Tibial artery (tissue), 4 donors: ENCODE data around the gene ZNF398.

ENCODE experiments used
- DNase-seq, 2 donors: peaks; one replicate each; pipeline ENCODE4 v3.0.0-alpha.2; 2019
- H3K27ac ChIP-seq, 2 donors: fragments of 200-600 bp; sonication (generic) in 1 of 2; 1 replicate in 1 of 2; 2 replicates in 1 of 2; pipeline ENCODE4 v1.5.1; 2018 to 2019; ENCODE audit warnings: mild to moderate bottlenecking in 1 of 2
- H3K27me3 ChIP-seq, 2 donors: fragments of 200-600 bp; sonication (generic) in 1 of 2; one replicate each; pipeline versions ENCODE4 v1.5.1 to v1.6.0; 2016 to 2019
- H3K36me3 ChIP-seq, 3 donors: fragments of 200-600 bp; sonication (generic) in 2 of 3; one replicate each; pipeline ENCODE4 v1.5.1; 2016 to 2019; ENCODE audit warnings: mild to moderate bottlenecking in 2 of 3
- H3K4me1 ChIP-seq, 4 donors: fragments of 200-600 bp; sonication (generic) in 2 of 4; 1 replicate in 3 of 4; 2 replicates in 1 of 4; pipeline ENCODE4 v1.5.1; 2016 to 2019
- H3K4me3 ChIP-seq, 2 donors: fragments of 200-600 bp; sonication (generic) in 1 of 2; 1 replicate in 1 of 2; 2 replicates in 1 of 2; pipeline ENCODE4 v1.5.1; 2018 to 2019; ENCODE audit warnings: mild to moderate bottlenecking in 2 of 2
- H3K9me3 ChIP-seq, 3 donors: fragments of 200-600 bp; sonication (generic) in 1 of 3; one replicate each; pipeline ENCODE4 v1.5.1; 2016 to 2019
- CTCF ChIP-seq, 2 experiments: fragments of 200-600 bp in 1 of 2; fragments of 450-650 bp in 1 of 2; IDR thresholded peaks; one replicate each; pipeline ENCODE4 v1.5.1; 2017 to 2019; ENCODE audit warnings: antibody characterized with exemption in 2 of 2, mild to moderate bottlenecking in 1 of 2, moderate library complexity in 1 of 2
- intact Hi-C: fragments of 100-400 bp; cut with DNase I; formaldehyde crosslinking; loops from one replicate; pipeline ENCODE4 v1.15.0; 2023; ENCODE audit warnings: low total_unique reads

ZNF398 gene

GRCh38 chr7:149191851-149192250, 44.6 kb downstream of the ZNF398 start:
- DNase-seq: no peak
- intact Hi-C loops: no loop called here
- no peak overlapping the region for H3K27ac ChIP-seq
- H3K4me1 ChIP-seq: peaks cover 0 to 15% (median 12%) of the 10 kb centered on the region in 4 donors
- H3K9me3 ChIP-seq: no peaks in the 10 kb centered on the region
- no peaks in the 10 kb centered on the region for H3K36me3 ChIP-seq
- no peaks in the 10 kb centered on the region for H3K27me3 ChIP-seq
- no peak for TF ChIP-seq CTCF (IDR thresholded peaks at IDR 0.05)
- no peak overlapping the region for H3K4me3 ChIP-seq

- no peak for DNase-seq
- intact Hi-C loops: no loop called here
- Histone ChIP-seq H3K36me3 (peaks cover 18 to 20% (median 20%) of the 10 kb centered on the region in 3 donors), H3K27ac (peak overlapping the region; percentile 82 to 87), H3K4me1 (peaks cover 0 to 30% (median 23%) of the 10 kb centered on the region in 4 donors), H3K27me3 (no peaks in the 10 kb centered on the region), H3K9me3 (no peaks in the 10 kb centered on the region), H3K4me3 (peak overlapping the region; percentile 77 to 88)
- no peak for TF ChIP-seq CTCF (IDR thresholded peaks at IDR 0.05)
Measured at GRCh38 chr7:149194799-149195179, 47.5 kb downstream of the ZNF398 start.

- no peaks in the 10 kb centered on the region for H3K9me3 ChIP-seq
- peaks cover 25 to 26% (median 26%) of the 10 kb centered on the region in 3 donors for H3K36me3 ChIP-seq
- H3K27me3 ChIP-seq: no peaks in the 10 kb centered on the region
- intact Hi-C loops: no loop called here
- H3K27ac ChIP-seq: peak within 1 kb of the TSS; percentile 82 to 87
- peak within 1 kb of the TSS; percentile 77 to 88 for H3K4me3 ChIP-seq
- TF ChIP-seq CTCF (IDR thresholded peaks at IDR 0.05): peak; percentile 37 to 75
- H3K4me1 ChIP-seq: peaks cover 0 to 30% (median 23%) of the 10 kb centered on the region in 4 donors
- peak; percentile 90 to 95 for DNase-seq
Measured at GRCh38 chr7:149195180-149196150, 48.2 kb downstream of the ZNF398 start, which contains the start of gene ZNF282. Gene ZNF282, plus strand, starts transcription at chr7:149195546. Its CDS starts 44 bp downstream, at chr7:149195590.

- no peak for DNase-seq
- intact Hi-C loops: no loop called here
- peak overlapping the region; percentile 77 to 88 for H3K4me3 ChIP-seq
Measured at GRCh38 chr7:149196151-149196704, 49.0 kb downstream of the ZNF398 start.

More at GRCh38 chr7:149196151-149196704, 49.0 kb downstream of the ZNF398 start:
- no peaks in the 10 kb centered on the region for H3K27me3 ChIP-seq
- no peak for TF ChIP-seq CTCF (IDR thresholded peaks at IDR 0.05)
- peak overlapping the region; percentile 82 to 87 for H3K27ac ChIP-seq
- no peaks in the 10 kb centered on the region for H3K9me3 ChIP-seq
- H3K36me3 ChIP-seq: peaks cover 33 to 34% (median 34%) of the 10 kb centered on the region in 3 donors
- H3K4me1 ChIP-seq: peaks cover 0 to 30% (median 23%) of the 10 kb centered on the region in 4 donors
